Esophagus muscularis mucosa (tissue), 4 donors: ENCODE measurements around the gene SDHAF1. TPM values are rescaled to one million over a fixed set of nuclear protein-coding genes. Genes with fewer than 3 reads are reported as not detected.
"Not testable (repeated sequence)": the region's sequence is repeated elsewhere in the genome, so short reads cannot be mapped to it uniquely, and the experiment has no call there.

Experiments used
- DNase-seq: peaks from one replicate; pipeline ENCODE4 v3.0.0-alpha.2; 2017; ENCODE audit errors: extremely low spot score
- H3K27ac ChIP-seq, 4 donors: fragments of 200-600 bp; sonication (generic); replicated peaks in 1 of 4; 1 replicate in 3 of 4; 2 replicates in 1 of 4; pipeline ENCODE4 v1.5.1; 2016 to 2019; ENCODE audit warnings: mild to moderate bottlenecking in 1 of 4
- H3K27me3 ChIP-seq, 4 donors: fragments of 200-600 bp; sonication (generic); one replicate each; pipeline versions ENCODE4 v1.5.1 to v1.6.0; 2016 to 2019
- H3K36me3 ChIP-seq, 4 donors: fragments of 200-600 bp; sonication (generic); one replicate each; pipeline ENCODE4 v1.5.1; 2016 to 2019
- H3K4me1 ChIP-seq, 4 donors: fragments of 200-600 bp; sonication (generic); one replicate each; pipeline ENCODE4 v1.5.1; 2016 to 2019
- H3K4me3 ChIP-seq, 4 donors: fragments of 200-600 bp; sonication (generic); 1 replicate in 2 of 4; 2 replicates in 2 of 4; pipeline ENCODE4 v1.5.1; 2016 to 2019; ENCODE audit warnings: mild to moderate bottlenecking in 4 of 4, moderate library complexity in 1 of 4
- H3K9me3 ChIP-seq, 4 donors: fragments of 200-600 bp; sonication (generic); 1 replicate in 3 of 4; 2 replicates in 1 of 4; pipeline ENCODE4 v1.5.1; 2016 to 2019
- EP300 ChIP-seq: sonication (generic); formaldehyde crosslinking; IDR thresholded peaks from one replicate; pipeline ENCODE4 v1.6.1; 2017; ENCODE audit warnings: antibody characterized with exemption
- POLR2A ChIP-seq: fragments of 450-650 bp; IDR thresholded peaks from one replicate; pipeline ENCODE4 v1.6.1; 2017; ENCODE audit warnings: antibody characterized with exemption, moderate library complexity, mild to moderate bottlenecking, low read depth
- POLR2AphosphoS5 ChIP-seq, 2 donors: sonication (generic); formaldehyde crosslinking; IDR thresholded peaks; one replicate each; pipeline ENCODE4 v1.6.1; 2017; ENCODE audit warnings: antibody characterized with exemption in 2 of 2
- WGBS: methylation state at CpG from one replicate; pipeline ENCODE4 v1.1.5; 2018; 5-methylcytosine and 5-hydroxymethylcytosine counted together
- intact Hi-C: fragments of 100-400 bp; cut with DNase I; formaldehyde crosslinking; loops from one replicate; pipeline ENCODE4 v1.15.1; 2023
- total RNA-seq, 4 donors: library from RNA; depleted of rRNA; stranded (reverse); fragments of >200 nt; gene quantifications; one replicate each; pipeline versions ENCODE4 v1.1.0 to v1.2.1, GENCODE V29; 2016
- TF ChIP-seq, protein P1 (sequence below), 3 experiments: fragments of 200-600 bp in 2 of 3; fragments of 450-650 bp in 1 of 3; sonication (generic) in 2 of 3; IDR thresholded peaks; one replicate each; pipeline ENCODE4 v1.5.1; 2017 to 2019; ENCODE audit warnings: antibody characterized with exemption in 3 of 3, mild to moderate bottlenecking in 2 of 3, moderate library complexity in 1 of 3

The SDHAF1 gene
- total RNA-seq, 4 donors from 2014 or later = 44.0 to 60.3 (median 50.2) TPM

GRCh38 chr19:35978271-35978670 lies 16.7 kb upstream of the SDHAF1 start:
- H3K4me3 ChIP-seq = no peak overlapping the region
- no peaks in the 10 kb centered on the region for H3K36me3 ChIP-seq
- WGBS = 48% methylated on average over 5 of the region's 5 CpGs
- H3K27me3 ChIP-seq = peaks cover 0 to 71% (median 0%) of the 10 kb centered on the region in 4 donors
- no peak for DNase-seq
- no peaks in the 10 kb centered on the region for H3K9me3 ChIP-seq
- H3K4me1 ChIP-seq = no peaks in the 10 kb centered on the region
- no peak overlapping the region for H3K27ac ChIP-seq
- intact Hi-C loops = no loop called here
- TF ChIP-seq, protein P1, sequence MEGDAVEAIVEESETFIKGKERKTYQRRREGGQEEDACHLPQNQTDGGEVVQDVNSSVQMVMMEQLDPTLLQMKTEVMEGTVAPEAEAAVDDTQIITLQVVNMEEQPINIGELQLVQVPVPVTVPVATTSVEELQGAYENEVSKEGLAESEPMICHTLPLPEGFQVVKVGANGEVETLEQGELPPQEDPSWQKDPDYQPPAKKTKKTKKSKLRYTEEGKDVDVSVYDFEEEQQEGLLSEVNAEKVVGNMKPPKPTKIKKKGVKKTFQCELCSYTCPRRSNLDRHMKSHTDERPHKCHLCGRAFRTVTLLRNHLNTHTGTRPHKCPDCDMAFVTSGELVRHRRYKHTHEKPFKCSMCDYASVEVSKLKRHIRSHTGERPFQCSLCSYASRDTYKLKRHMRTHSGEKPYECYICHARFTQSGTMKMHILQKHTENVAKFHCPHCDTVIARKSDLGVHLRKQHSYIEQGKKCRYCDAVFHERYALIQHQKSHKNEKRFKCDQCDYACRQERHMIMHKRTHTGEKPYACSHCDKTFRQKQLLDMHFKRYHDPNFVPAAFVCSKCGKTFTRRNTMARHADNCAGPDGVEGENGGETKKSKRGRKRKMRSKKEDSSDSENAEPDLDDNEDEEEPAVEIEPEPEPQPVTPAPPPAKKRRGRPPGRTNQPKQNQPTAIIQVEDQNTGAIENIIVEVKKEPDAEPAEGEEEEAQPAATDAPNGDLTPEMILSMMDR (IDR thresholded peaks at IDR 0.05) = no peak
- TF ChIP-seq EP300 (no peak), POLR2A (no peak), POLR2AphosphoS5 (IDR thresholded peaks at IDR 0.05) (no peak)

DNA sequence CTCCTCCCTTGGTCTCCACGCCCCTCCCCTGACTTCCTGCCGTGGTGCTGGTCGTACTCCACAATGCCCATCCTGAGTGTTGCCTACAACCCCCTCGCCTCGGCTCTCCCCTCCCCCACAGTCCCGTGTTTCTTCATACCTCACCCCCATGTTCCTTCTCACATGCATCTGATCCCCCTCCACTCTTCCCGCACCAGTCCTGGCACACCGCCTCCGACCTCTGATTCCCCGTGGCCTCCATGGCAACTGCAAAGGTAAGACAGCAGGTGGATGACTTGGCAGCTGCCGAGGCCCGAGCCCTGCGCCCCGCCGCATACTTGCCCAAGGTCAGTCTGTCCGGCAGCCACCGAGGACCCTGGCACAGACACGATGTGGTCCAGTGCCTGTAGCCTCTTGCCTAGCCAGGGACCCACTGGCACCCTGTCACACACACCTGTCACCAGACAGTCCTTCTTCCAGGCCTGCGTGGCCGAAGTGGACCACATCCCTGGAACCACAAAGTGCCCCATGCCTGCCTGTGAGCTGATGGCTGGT lies 16.1 kb upstream of the SDHAF1 start:
- TF ChIP-seq POLR2AphosphoS5 (IDR thresholded peaks at IDR 0.05) (no peak), EP300 (no peak)

DNA sequence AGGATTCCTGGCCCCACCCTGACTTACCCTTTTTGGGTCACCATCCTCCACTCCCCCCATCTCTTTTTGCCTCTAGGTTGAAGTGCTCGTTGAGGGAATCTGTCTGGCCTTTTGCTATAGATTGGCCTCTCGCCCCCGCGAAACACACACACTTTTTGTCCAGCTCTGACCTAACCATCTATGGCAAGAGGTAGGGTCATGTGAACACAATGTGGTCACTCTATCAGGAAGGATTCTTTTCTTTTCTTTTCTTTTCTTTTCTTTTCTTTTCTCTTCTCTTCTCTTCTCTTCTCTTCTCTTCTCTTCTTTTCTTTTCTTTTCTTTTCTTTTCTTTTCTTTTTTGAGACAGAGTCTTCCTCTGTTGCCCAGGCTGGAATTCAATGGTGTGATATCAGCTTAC lies 14.0 kb upstream of the SDHAF1 start:
- H3K36me3 ChIP-seq, DNase-seq, intact Hi-C loops, H3K4me3 ChIP-seq, H3K27ac ChIP-seq, H3K9me3 ChIP-seq, H3K4me1 ChIP-seq: not testable (repeated sequence)
- H3K27me3 ChIP-seq = peaks cover 0 to 86% (median 2%) of the 10 kb centered on the region in 4 donors
- 75% methylated on average over 4 of the region's 4 CpGs for WGBS

More for the DNA sequence above, 16.1 kb upstream of the SDHAF1 start:
- no peak for DNase-seq
- no peaks in the 10 kb centered on the region for H3K36me3 ChIP-seq
- peaks cover 0 to 78% (median 0%) of the 10 kb centered on the region in 4 donors for H3K27me3 ChIP-seq
- no peak overlapping the region for H3K4me3 ChIP-seq
- WGBS = 65% methylated on average over 20 of the region's 20 CpGs
- H3K27ac ChIP-seq = no peak overlapping the region
- H3K4me1 ChIP-seq = no peaks in the 10 kb centered on the region
- no peaks in the 10 kb centered on the region for H3K9me3 ChIP-seq
- intact Hi-C loops = no loop called here

GRCh38 chr19:35983177-35983576 lies 11.8 kb upstream of the SDHAF1 start:
- no peak for DNase-seq
- H3K27me3 ChIP-seq = peaks cover 2 to 87% (median 13%) of the 10 kb centered on the region in 4 donors

DNA sequence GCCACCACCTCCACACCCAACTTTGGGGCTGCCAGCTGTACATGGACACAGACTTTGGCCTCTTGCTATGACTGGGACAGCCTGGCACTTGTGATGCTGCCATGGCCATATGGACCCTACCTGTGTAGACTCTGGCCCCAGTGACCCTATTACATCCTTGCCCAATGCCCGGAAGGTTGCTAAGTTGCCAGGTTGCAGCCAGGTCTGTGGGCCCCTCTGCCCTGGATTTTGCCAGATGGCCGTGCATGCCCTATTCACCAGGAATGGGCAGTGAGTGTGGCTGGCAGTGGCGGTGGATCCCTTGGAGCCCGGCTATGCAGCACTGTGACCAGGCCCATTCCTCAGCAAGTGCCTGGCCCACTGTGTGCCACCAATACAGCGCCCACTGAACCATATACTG lies 8.9 kb upstream of the SDHAF1 start:
- TF ChIP-seq EP300 (no peak), POLR2AphosphoS5 (IDR thresholded peaks at IDR 0.05) (no peak), POLR2A (no peak)
- TF ChIP-seq, protein P1 (IDR thresholded peaks at IDR 0.05) = no peak
- H3K27me3 ChIP-seq = peaks cover 2 to 88% (median 13%) of the 10 kb centered on the region in 4 donors
- no peak overlapping the region for H3K27ac ChIP-seq
- DNase-seq = no peak
- H3K9me3 ChIP-seq = no peaks in the 10 kb centered on the region
- H3K4me3 ChIP-seq = no peak overlapping the region
- H3K36me3 ChIP-seq = no peaks in the 10 kb centered on the region
- peaks cover 6 to 12% (median 10%) of the 10 kb centered on the region in 4 donors for H3K4me1 ChIP-seq
- intact Hi-C loops = no loop called here
- 96% methylated on average over 4 of the region's 5 CpGs for WGBS

More at GRCh38 chr19:35983177-35983576, 11.8 kb upstream of the SDHAF1 start:
- intact Hi-C loops = no loop called here
- TF ChIP-seq EP300 (no peak), POLR2AphosphoS5 (IDR thresholded peaks at IDR 0.05) (no peak), POLR2A (no peak)
- TF ChIP-seq, protein P1 (IDR thresholded peaks at IDR 0.05) = no peak
- H3K9me3 ChIP-seq = no peaks in the 10 kb centered on the region
- peaks cover 6 to 12% (median 10%) of the 10 kb centered on the region in 4 donors for H3K4me1 ChIP-seq
- 71% methylated on average over 8 of the region's 8 CpGs for WGBS
- no peak overlapping the region for H3K27ac ChIP-seq
- no peak overlapping the region for H3K4me3 ChIP-seq
- H3K36me3 ChIP-seq = no peaks in the 10 kb centered on the region
